Fibroblast of lung (primary cell): ENCODE data around the gene RAP1GAP. TPM values are rescaled to one million over a fixed set of nuclear protein-coding genes. Genes with fewer than 3 reads are reported as not detected.

Experiments
- DNase-seq, 2 donors: peaks; one replicate each; pipeline versions ENCODE4 v3.0.0 to v3.0.0-alpha.2; 2010; ENCODE audit warnings: low read depth in 2 of 2
- H2AFZ ChIP-seq: 2 replicates; pipeline ENCODE4 v1.5.1; 2012; ENCODE audit warnings: low read length, control low read depth, inconsistent platforms
- H3K27ac ChIP-seq: 2 replicates; pipeline ENCODE4 v1.5.1; 2011; ENCODE audit warnings: low read length, control low read depth; ENCODE audit not compliant: insufficient read depth
- H3K27me3 ChIP-seq: 2 replicates; pipeline ENCODE4 v1.5.1; 2011; ENCODE audit warnings: mild to moderate bottlenecking, low read length; ENCODE audit not compliant: control insufficient read depth, insufficient read depth
- H3K36me3 ChIP-seq: 2 replicates; pipeline ENCODE4 v1.5.1; 2011; ENCODE audit warnings: low read length; ENCODE audit not compliant: control insufficient read depth, insufficient read depth
- H3K4me1 ChIP-seq: 2 replicates; pipeline ENCODE4 v1.5.1; 2011; ENCODE audit warnings: low read length; ENCODE audit not compliant: control insufficient read depth, insufficient read depth; ENCODE audit errors: extremely low read depth
- H3K4me2 ChIP-seq: 2 replicates; pipeline ENCODE4 v1.5.1; 2011; ENCODE audit warnings: low read length, control low read depth; ENCODE audit not compliant: insufficient read depth; ENCODE audit errors: extremely low read depth
- H3K4me3 ChIP-seq, 4 experiments: fragments of 200-600 bp in 1 of 4; sonication (generic) in 1 of 4; replicated peaks in 1 of 4; 2 replicates each; pipeline ENCODE4 v1.5.1; 2011 to 2016; ENCODE audit warnings: low read length in 4 of 4, low read depth in 3 of 4, mild to moderate bottlenecking in 3 of 4, control low read depth in 2 of 4, inconsistent platforms in 1 of 4, mixed read lengths in 1 of 4; ENCODE audit not compliant: insufficient read depth in 1 of 4; ENCODE audit errors: control extremely low read depth in 1 of 4
- H3K79me2 ChIP-seq: 2 replicates; pipeline ENCODE4 v1.5.1; 2012; ENCODE audit warnings: mild to moderate bottlenecking, low read length, inconsistent platforms; ENCODE audit not compliant: control insufficient read depth, insufficient read depth
- H3K9ac ChIP-seq: 2 replicates; pipeline ENCODE4 v1.5.1; 2011; ENCODE audit warnings: mild to moderate bottlenecking, low read length, control low read depth; ENCODE audit not compliant: insufficient read depth
- H3K9me3 ChIP-seq: 2 replicates; pipeline ENCODE4 v1.5.1; 2012; ENCODE audit warnings: low read depth, low read length; ENCODE audit not compliant: control insufficient read depth, insufficient read depth
- H4K20me1 ChIP-seq: 2 replicates; pipeline ENCODE4 v1.5.1; 2011; ENCODE audit warnings: low read length; ENCODE audit not compliant: control insufficient read depth, insufficient read depth; ENCODE audit errors: extremely low read depth
- CTCF ChIP-seq, 2 donors: IDR thresholded peaks in 1 of 2; conservative IDR thresholded peaks in 1 of 2; 1 replicate in 1 of 2; 2 replicates in 1 of 2; pipeline ENCODE4 v1.5.1; 2011 to 2012; ENCODE audit warnings: low read length in 2 of 2, control low read depth in 1 of 2, inconsistent platforms in 1 of 2, low read depth in 1 of 2, mild to moderate bottlenecking in 1 of 2
- EZH2 ChIP-seq: IDR thresholded peaks from 2 replicates; pipeline ENCODE4 v1.5.1; 2012; ENCODE audit warnings: low read length, control low read depth, mild to moderate bottlenecking; ENCODE audit errors: missing control alignments
- polyA plus RNA-seq, 2 donors: library from polyadenylated mRNA; depleted of rRNA in 1 of 2; stranded (reverse) in 1 of 2; unstranded in 1 of 2; fragments of >200 nt; gene quantifications; 2 replicates each; pipeline ENCODE4 v1.2.1, GENCODE V29; 2011 to 2012; ENCODE audit warnings: missing spikeins in 1 of 2
- total RNA-seq: library from RNA; depleted of rRNA; stranded (reverse); fragments of >200 nt; gene quantifications from 2 replicates; pipeline ENCODE4 v1.2.1, GENCODE V29; 2014

Gene RAP1GAP
- total and polyA plus RNA-seq, 2 donors (not counting 1 experiment from before 2014, with no cell fraction given), result under 0.01 to 0.05 TPM

DNA sequence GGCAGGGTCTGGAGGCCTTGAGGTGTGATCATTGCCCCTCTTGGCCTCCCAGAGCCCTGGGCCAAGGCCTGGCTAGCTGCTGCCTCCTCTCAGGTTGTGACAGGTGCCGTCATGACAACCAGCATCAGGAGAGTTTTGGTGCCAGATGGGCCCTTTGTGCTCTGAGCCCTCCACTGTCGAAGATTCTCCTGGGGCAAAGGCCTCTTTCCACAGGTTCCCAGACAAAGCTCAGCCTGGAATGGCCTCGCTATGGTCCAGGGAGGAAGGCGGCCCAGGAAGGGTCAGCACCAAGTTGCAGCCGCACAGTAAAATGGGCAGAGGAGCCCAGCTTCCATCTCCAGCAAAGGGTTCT, 81.6 kb downstream of the RAP1GAP start:
- Histone ChIP-seq H3K79me2 (no peaks in the 10 kb centered on the region), H3K27ac (no peak overlapping the region), H2AFZ (no peak overlapping the region), H3K36me3 (no peaks in the 10 kb centered on the region), H3K27me3 (peaks cover 8% of the 10 kb centered on the region), H3K4me3 (no peak overlapping the region), H3K9me3 (no peaks in the 10 kb centered on the region), H3K9ac (no peak overlapping the region), H3K4me2 (no peak overlapping the region), H3K4me1 (peaks cover 4% of the 10 kb centered on the region), H4K20me1 (no peaks in the 10 kb centered on the region)
- TF ChIP-seq EZH2 (no peak), CTCF (conservative IDR thresholded peaks at IDR 0.05 in 1 of 2, IDR thresholded peaks at IDR 0.05 in 1 of 2; ENCODE audit: low read depth in 1 of 2, low read length in 2 of 2) (no peak)
- no peak for DNase-seq

DNA sequence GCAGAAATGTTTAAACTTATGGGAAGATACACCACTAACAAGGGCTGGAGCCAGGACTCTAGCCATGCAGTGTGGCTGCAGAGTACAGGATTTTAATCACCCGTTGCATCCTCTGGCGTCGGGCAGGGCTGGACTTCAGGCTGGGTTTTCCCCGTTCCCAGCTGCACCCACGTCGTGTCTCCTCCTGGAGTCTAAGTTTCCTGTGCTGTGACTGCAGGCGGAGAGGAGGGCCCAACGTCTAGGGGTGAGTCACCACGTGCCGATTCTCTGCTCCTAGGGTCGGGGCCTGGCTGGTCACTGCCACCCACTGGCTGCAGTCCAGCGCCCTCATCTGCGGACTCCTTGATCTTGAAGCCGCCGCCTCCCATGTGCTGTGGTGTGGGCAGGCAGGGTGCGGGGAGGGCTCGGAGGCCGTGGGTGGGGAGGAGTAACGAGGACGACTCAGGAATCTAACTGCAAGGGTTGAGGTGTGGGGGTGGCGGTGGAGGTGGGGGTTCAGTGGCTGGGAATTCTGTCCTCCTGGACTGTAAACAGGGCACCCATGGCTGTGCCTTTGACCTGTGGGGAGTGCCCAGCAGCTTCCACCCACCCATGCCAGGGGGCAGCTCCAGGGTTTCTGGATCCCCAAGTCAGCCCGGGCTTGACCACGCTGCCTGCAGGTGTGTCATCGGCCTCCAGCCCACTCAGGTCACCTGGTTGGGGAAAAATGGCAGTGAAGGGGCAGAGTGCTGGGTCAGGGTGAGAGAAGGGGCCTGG, 82.1 kb downstream of the RAP1GAP start:
- Histone ChIP-seq H3K27me3 (peaks cover 8% of the 10 kb centered on the region), H3K79me2 (no peaks in the 10 kb centered on the region), H3K36me3 (no peaks in the 10 kb centered on the region), H3K27ac (no peak overlapping the region), H4K20me1 (no peaks in the 10 kb centered on the region), H3K9me3 (no peaks in the 10 kb centered on the region), H3K4me1 (peaks cover 4% of the 10 kb centered on the region), H2AFZ (no peak overlapping the region), H3K4me2 (peak overlapping the region; percentile 59), H3K9ac (no peak overlapping the region), H3K4me3 (no peak overlapping the region)
- TF ChIP-seq CTCF (conservative IDR thresholded peaks at IDR 0.05 in 1 of 2, IDR thresholded peaks at IDR 0.05 in 1 of 2; ENCODE audit: low read depth in 1 of 2, low read length in 2 of 2), result no peak
- no peak for TF ChIP-seq EZH2
- DNase-seq, result peak; percentile 72 to 88

DNA sequence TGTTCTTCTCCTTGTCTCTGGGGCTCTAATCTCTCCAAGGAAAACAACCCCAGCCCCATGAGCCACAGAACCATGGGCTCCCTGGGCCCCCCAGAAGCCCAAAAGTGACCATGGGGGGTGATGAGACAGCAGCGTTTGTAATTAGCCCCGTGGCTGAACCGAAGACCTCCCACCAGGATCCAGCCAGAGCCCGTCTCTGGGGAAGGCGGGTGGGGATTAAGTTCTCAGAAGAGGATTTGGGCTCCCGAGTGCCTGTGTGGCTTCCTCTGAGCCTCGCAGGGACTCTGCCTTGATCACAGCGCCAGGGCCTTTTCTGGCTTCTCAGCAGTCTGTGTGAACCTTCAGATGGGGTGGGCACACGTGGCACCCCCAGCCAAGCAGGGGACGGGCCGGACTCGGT, 82.9 kb downstream of the RAP1GAP start:
- Histone ChIP-seq H3K4me3 (no peak overlapping the region), H4K20me1 (no peaks in the 10 kb centered on the region), H3K9ac (peak overlapping the region; percentile 7), H2AFZ (no peak overlapping the region), H3K27me3 (peaks cover 8% of the 10 kb centered on the region), H3K9me3 (no peaks in the 10 kb centered on the region), H3K36me3 (no peaks in the 10 kb centered on the region), H3K4me2 (no peak overlapping the region), H3K27ac (no peak overlapping the region), H3K79me2 (no peaks in the 10 kb centered on the region), H3K4me1 (peaks cover 4% of the 10 kb centered on the region)
- TF ChIP-seq CTCF (conservative IDR thresholded peaks at IDR 0.05 in 1 of 2, IDR thresholded peaks at IDR 0.05 in 1 of 2; ENCODE audit: low read depth in 1 of 2, low read length in 2 of 2), result no peak
- no peak for TF ChIP-seq EZH2
- no peak for DNase-seq
